Activated CD4-positive, alpha-beta T cell treated with anti-CD3 and anti-CD28 coated beads for 4 hours (primary cell): ENCODE results near the gene PRM1.
A peak's percentile ranks its signal among the peaks of the same experiment; 100 is the strongest.

ENCODE experiments used
- DNase-seq, 2 donors: peaks; one replicate each; pipeline ENCODE4 v3.0.0-alpha.2; 2020

The PRM1 gene

GRCh38 chr16:11252482-11252931 is 28.6 kb downstream of the PRM1 start:
- no peak for DNase-seq

- peak; percentile 85 to 87 for DNase-seq
These were observed 29.3 kb downstream of the PRM1 start for GRCh38 chr16:11251525-11252481.

- DNase-seq, result no peak
These were observed 30.2 kb downstream of the PRM1 start for GRCh38 chr16:11250786-11251524.

GRCh38 chr16:11250091-11250785 is 30.9 kb downstream of the PRM1 start:
- DNase-seq, result no peak

- no peak for DNase-seq
These were observed 31.7 kb downstream of the PRM1 start for GRCh38 chr16:11249233-11250061.

- no peak for DNase-seq
These were observed 33.0 kb downstream of the PRM1 start for GRCh38 chr16:11248133-11248532.

GRCh38 chr16:11245988-11246387 is 35.1 kb downstream of the PRM1 start:
- no peak for DNase-seq

- no peak for DNase-seq
These were observed 35.9 kb downstream of the PRM1 start for GRCh38 chr16:11245222-11245737.

GRCh38 chr16:11242658-11243057 is 38.5 kb downstream of the PRM1 start:
- DNase-seq, result no peak

GRCh38 chr16:11241480-11242204 is 39.5 kb downstream of the PRM1 start:
- no peak for DNase-seq

- no peak for DNase-seq
These were observed 40.3 kb downstream of the PRM1 start for GRCh38 chr16:11240636-11241473.

GRCh38 chr16:11239644-11240632 is 41.2 kb downstream of the PRM1 start:
- DNase-seq, result no peak

- no peak for DNase-seq
These were observed 42.6 kb downstream of the PRM1 start for GRCh38 chr16:11238272-11239202.

GRCh38 chr16:11236461-11237254 is 44.5 kb downstream of the PRM1 start:
- no peak for DNase-seq

- DNase-seq, result no peak
These were observed 45.5 kb downstream of the PRM1 start for GRCh38 chr16:11235703-11235991.

- DNase-seq, result no peak
These were observed 46.0 kb downstream of the PRM1 start for GRCh38 chr16:11234884-11235702.
